OCI-LY7 (cell line): ENCODE results near the gene TRAPPC10.
"Not testable (repeated sequence)": the region's sequence is repeated elsewhere in the genome, so short reads cannot be mapped to it uniquely, and the experiment has no call there.

Source experiments
- EZH2phosphoT487 ChIP-seq: fragments of 200-600 bp; sonication (generic); IDR thresholded peaks from 2 replicates; pipeline ENCODE4 v1.6.1; 2018; ENCODE audit warnings: low read depth, borderline replicate concordance, mild to moderate bottlenecking, mixed run types, antibody characterized with exemption, low read length, moderate library complexity, mixed read lengths
- TF ChIP-seq, protein P1 (sequence below): fragments of 200-600 bp; sonication (generic); conservative IDR thresholded peaks from 2 replicates; pipeline ENCODE4 v1.5.1; 2014; ENCODE audit warnings: mild to moderate bottlenecking, antibody characterized with exemption, low read length, moderate library complexity, mixed read lengths

DNA sequence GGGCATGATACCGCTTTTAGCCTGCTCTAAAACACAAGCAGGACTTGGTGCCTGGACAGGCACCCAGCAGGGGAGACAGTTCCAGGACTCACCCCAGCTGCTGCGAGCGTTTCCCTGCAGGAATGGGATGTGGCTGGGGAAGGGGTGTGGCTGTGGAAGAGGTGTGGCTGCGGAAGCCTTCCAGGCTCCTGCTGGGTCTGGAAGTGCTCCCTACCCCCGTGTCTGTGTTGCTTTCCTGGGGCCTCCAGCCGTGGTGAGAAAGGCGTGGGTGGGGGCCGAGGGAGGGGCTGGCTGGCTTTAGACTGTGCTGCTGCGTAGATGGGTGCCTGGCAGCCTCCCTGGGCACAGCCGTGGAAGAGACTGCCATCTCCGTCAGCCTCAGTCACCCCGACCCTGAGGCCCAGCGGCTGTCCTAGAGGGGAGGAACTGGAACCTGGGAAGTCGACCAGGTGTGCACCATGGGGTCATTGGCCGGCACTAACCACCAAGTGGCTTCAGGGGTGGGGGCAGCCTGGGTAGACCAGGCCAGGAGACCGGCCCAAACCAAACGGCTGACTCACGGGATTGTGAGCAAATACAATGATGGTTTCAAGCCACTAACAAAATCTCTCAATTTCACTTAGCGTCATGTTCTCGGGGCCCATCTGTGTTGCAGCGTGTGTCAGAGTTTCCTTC lies 141.2 kb downstream of the TRAPPC10 start:
- not testable (repeated sequence) for TF ChIP-seq EZH2phosphoT487
- TF ChIP-seq, protein P1, sequence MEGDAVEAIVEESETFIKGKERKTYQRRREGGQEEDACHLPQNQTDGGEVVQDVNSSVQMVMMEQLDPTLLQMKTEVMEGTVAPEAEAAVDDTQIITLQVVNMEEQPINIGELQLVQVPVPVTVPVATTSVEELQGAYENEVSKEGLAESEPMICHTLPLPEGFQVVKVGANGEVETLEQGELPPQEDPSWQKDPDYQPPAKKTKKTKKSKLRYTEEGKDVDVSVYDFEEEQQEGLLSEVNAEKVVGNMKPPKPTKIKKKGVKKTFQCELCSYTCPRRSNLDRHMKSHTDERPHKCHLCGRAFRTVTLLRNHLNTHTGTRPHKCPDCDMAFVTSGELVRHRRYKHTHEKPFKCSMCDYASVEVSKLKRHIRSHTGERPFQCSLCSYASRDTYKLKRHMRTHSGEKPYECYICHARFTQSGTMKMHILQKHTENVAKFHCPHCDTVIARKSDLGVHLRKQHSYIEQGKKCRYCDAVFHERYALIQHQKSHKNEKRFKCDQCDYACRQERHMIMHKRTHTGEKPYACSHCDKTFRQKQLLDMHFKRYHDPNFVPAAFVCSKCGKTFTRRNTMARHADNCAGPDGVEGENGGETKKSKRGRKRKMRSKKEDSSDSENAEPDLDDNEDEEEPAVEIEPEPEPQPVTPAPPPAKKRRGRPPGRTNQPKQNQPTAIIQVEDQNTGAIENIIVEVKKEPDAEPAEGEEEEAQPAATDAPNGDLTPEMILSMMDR = not testable (repeated sequence)
